HEK293T (cell line): Measurements from ENCODE around the gene FGFR4.

ENCODE experiments used
- BHLHE40 ChIP-seq: fragments of 450-650 bp; IDR thresholded peaks from 2 replicates; pipeline ENCODE4 v1.6.1; 2016; ENCODE audit warnings: mild to moderate bottlenecking, moderate library complexity, borderline replicate concordance
- ELF4 ChIP-seq: fragments of 450-650 bp; IDR thresholded peaks from 2 replicates; pipeline ENCODE4 v1.6.1; 2017; ENCODE audit warnings: antibody characterized with exemption
- FOXK2 ChIP-seq: fragments of 450-650 bp; IDR thresholded peaks from 2 replicates; pipeline ENCODE4 v1.6.1; 2016; ENCODE audit warnings: mild to moderate bottlenecking
- FOXM1 ChIP-seq: fragments of 450-650 bp; IDR thresholded peaks from 2 replicates; pipeline ENCODE4 v1.6.1; 2017; ENCODE audit warnings: mild to moderate bottlenecking, borderline replicate concordance
- LEF1 ChIP-seq: fragments of 450-650 bp; IDR thresholded peaks from 2 replicates; pipeline ENCODE4 v1.6.1; 2017; ENCODE audit warnings: mild to moderate bottlenecking, borderline replicate concordance
- NFRKB ChIP-seq: fragments of 450-650 bp; IDR thresholded peaks from 2 replicates; pipeline ENCODE4 v1.6.1; 2016; ENCODE audit warnings: mild to moderate bottlenecking, moderate library complexity
- PKNOX1 ChIP-seq: fragments of 450-650 bp; IDR thresholded peaks from 2 replicates; pipeline ENCODE4 v1.6.1; 2016
- SUZ12 ChIP-seq: fragments of 450-650 bp; IDR thresholded peaks from 2 replicates; pipeline ENCODE4 v1.6.1; 2016; ENCODE audit warnings: mild to moderate bottlenecking
- TARDBP ChIP-seq: fragments of 450-650 bp; IDR thresholded peaks from 2 replicates; pipeline ENCODE4 v1.6.1; 2016
- ZNF384 ChIP-seq: fragments of 450-650 bp; IDR thresholded peaks from 2 replicates; pipeline ENCODE4 v1.6.1; 2016

GRCh38 chr5:177049285-177049684 lies 37.4 kb upstream of the FGFR4 start:
- TF ChIP-seq SUZ12, result no peak
- TF ChIP-seq ZNF384, result no peak
- no peak for TF ChIP-seq TARDBP
- TF ChIP-seq FOXK2, result no peak
- TF ChIP-seq NFRKB, result no peak
- TF ChIP-seq PKNOX1, result no peak
- no peak for TF ChIP-seq ELF4
- TF ChIP-seq BHLHE40, result no peak
- no peak for TF ChIP-seq FOXM1
- no peak for TF ChIP-seq LEF1
